Measurements from ENCODE around the gene MEIG1.
"Not testable (repeated sequence)": the region's sequence is repeated elsewhere in the genome, so short reads cannot be mapped to it uniquely, and the experiment has no call there.

The MEIG1 gene

GRCh38 chr10:14953424-14954000, 5.7 kb upstream of the MEIG1 start:
- DNase-seq (ENCODE audit: low read depth, low spot score), result no peak
- H3K4me3 ChIP-seq (ENCODE audit: low read length), result peak overlapping the region; percentile 85

DNA sequence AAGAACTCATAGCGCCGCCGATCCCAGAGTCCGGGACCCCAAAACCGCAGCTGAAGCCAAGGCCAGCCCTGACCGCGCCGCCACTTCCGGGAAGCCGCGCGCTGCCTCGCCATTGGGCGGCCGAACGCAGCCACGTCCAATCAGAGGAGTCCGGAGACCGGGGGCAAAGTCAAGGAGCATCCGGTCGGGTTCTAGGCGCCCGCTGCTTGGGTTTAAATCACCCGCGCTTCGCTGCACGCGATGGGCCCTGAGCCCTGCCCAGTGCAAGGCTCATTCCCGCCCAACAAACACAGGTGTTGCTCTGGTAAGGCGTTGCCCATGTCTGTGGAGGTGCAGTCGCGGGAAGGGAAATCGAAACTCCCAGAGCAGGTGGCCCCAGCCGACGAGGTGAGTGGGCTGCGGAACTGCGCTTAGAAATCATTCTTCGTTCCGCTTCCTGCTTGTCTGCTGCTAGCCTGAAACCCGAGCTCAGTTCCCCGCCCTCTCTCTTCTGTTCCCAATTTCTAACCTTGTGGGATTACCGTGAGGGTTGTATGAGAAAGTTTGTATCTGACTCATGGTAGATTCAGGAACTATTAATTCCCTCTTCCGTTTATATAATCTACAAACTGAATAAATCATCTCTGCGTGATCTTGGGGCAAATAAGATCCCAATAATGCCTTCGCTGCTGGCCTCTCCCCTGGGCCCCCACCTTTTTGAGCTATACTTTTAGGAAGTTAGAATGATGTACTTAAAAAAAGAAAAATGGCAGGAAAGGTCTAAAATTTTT, 5.0 kb upstream of the MEIG1 start, which contains the start of gene DCLRE1C:
Gene DCLRE1C, minus strand, starts transcription at position 96 of the 770 bp plus-strand sequence. Its CDS starts 86 bp downstream, at position 10.
- DNase-seq (ENCODE audit: low read depth, low spot score), result peak; percentile 83
- H3K4me3 ChIP-seq (ENCODE audit: low read length), result peak within 1 kb of the TSS; percentile 85

- H3K4me3 ChIP-seq (ENCODE audit: low read length), result peak overlapping the region; percentile 85
Observed at GRCh38 chr10:14954934-14955333, 4.3 kb upstream of the MEIG1 start.

DNA sequence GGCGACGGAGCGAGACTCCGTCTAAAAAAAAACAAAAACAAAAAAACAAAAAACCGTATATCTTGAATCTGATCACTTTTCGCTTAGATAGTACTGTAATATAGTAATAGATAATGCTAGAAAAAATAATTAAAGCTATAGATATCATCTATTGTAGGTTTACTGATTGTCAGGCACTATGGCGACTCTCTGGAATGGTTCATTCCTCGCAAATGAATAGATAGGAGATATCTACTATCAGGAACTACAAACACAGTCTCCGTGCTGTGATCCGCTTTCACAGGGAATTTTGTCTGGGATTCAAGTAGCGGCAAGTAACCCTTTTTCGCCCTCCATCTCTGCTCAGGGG, 342 bp upstream of the MEIG1 start:
- no peak for DNase-seq (ENCODE audit: low read depth, low spot score)
- H3K4me3 ChIP-seq (ENCODE audit: low read length), result peak overlapping the region; percentile 87

More at GRCh38 chr10:14954934-14955333, 4.3 kb upstream of the MEIG1 start:
- no peak for DNase-seq (ENCODE audit: low read depth, low spot score)

GRCh38 chr10:14967897-14968296, 8.7 kb downstream of the MEIG1 start:
- DNase-seq (ENCODE audit: low read depth, low spot score), result no peak
- no peak overlapping the region for H3K4me3 ChIP-seq (ENCODE audit: low read length)

- DNase-seq (ENCODE audit: low read depth, low spot score), result peak; percentile 25
Observed at GRCh38 chr10:14971867-14972448, 12.8 kb downstream of the MEIG1 start.

GRCh38 chr10:14974153-14974998, 15.2 kb downstream of the MEIG1 start:
- not testable (repeated sequence) for H3K4me3 ChIP-seq (ENCODE audit: low read length); DNase-seq (ENCODE audit: low read depth, low spot score)

More at GRCh38 chr10:14971867-14972448, 12.8 kb downstream of the MEIG1 start:
- no peak overlapping the region for H3K4me3 ChIP-seq (ENCODE audit: low read length)

DNA sequence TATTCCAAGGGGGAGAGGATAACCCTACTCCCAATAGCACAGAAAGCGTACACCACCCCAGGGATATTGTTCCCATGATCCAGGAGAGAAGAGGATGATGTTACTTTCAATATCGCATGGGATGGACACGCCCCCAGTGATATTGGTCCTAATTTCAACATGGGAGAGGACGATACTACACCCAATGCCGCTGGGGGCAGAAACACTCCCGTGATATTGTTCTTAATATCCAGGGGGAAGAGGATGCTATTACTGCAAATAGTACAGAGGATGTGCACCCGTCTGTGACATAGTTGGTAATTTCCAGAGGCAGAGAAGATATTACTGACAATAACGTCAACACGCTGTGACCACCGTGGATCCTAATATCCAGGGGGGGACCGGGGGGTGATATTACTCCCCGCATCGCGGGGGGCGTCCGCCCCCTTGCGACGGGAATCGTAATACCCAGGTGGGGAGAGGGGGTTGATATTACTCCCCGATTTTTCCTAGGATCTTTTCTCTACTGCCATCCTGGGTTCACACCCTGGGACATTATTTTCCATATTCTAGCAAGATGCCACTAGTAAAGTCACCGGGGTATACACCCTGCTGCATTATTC, 16.6 kb downstream of the MEIG1 start:
- no peak for DNase-seq (ENCODE audit: low read depth, low spot score)
- H3K4me3 ChIP-seq (ENCODE audit: low read length), result no peak overlapping the region

GRCh38 chr10:14982744-14983143, 23.6 kb downstream of the MEIG1 start:
- H3K4me3 ChIP-seq (ENCODE audit: low read length), result no peak overlapping the region
- DNase-seq (ENCODE audit: low read depth, low spot score), result no peak

DNA sequence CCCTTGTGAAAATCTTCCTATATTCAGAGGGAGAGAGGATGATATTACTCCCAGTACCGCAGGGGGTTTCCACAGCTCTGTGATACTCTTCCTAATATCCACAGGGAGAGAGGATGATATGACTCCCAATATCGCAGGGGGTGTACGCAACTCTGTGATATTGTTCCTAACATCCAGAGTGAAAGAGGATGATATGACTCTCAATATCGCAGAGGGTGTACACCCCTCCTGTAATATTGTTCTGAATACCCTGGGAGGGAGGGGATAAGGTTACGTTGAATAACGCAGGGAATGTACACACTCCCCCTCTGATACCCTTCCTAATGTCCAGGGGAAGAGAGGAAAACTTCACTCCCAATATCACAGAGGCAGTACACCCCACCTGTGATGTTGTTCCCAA, 30.4 kb downstream of the MEIG1 start:
- not testable (repeated sequence) for DNase-seq (ENCODE audit: low read depth, low spot score); H3K4me3 ChIP-seq (ENCODE audit: low read length)

DNA sequence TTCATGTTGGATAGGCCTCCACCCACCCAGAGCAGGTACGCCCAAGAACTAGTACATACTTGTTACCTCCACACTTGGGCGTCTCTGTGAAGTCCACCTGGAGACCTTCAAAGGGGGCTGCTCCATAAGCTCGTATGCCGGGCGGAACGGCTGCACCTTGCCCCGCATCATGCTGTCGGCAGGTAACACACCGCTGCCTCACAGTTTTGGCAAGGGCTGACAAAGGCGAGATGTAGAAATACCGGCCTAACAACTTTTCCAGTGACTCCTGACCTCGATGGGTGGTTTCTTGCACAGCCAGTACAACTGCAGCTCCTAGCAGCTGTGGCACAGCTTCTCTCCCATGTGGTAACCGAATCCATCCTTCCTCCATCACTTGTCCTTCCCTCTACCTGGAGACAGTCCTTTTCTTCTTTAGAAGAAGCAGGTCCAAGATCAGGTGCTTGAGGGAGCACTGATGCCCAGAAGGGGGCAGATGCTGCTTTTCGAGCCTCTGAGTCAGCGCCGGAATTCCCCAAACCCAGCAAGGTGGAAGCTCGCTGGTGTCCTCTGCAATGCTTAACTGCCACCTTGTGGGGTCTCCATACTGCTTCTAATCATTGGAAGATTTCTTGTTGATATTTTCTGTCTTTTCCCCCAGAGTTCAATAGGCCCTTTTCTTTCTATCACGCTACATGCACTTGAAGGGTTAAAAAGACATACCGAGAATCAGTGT, 32.0 kb downstream of the MEIG1 start:
- DNase-seq (ENCODE audit: low read depth, low spot score), result peak; percentile 19

DNA sequence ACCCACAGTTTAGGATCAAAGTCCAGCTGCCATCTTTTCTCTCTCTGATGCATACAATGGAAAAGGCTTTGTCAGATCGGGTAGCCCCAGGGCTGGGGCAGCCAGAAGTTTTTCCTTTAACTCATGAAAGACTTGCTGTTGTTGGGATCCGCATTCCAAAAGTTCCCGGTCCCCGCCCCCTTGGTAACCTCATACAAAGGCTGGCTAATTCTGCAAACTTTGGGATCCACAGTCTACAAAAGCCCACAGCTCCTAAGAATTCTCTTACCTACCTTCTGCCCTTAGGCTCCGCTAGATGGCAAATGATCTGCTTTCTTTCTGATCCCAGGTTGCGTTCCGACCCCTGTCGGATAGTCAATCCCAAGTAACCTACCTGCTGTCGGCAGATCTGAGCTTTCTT, 33.1 kb downstream of the MEIG1 start:
- not testable (repeated sequence) for H3K4me3 ChIP-seq (ENCODE audit: low read length); DNase-seq (ENCODE audit: low read depth, low spot score)

More for the DNA sequence above, 32.0 kb downstream of the MEIG1 start:
- not testable (repeated sequence) for H3K4me3 ChIP-seq (ENCODE audit: low read length)

- DNase-seq (ENCODE audit: low read depth, low spot score), result not testable (repeated sequence)
Observed at GRCh38 chr10:14993500-14994455, 34.6 kb downstream of the MEIG1 start.

GRCh38 chr10:14995964-14996565, 36.9 kb downstream of the MEIG1 start:
- no peak overlapping the region for H3K4me3 ChIP-seq (ENCODE audit: low read length)

More at GRCh38 chr10:14993500-14994455, 34.6 kb downstream of the MEIG1 start:
- not testable (repeated sequence) for H3K4me3 ChIP-seq (ENCODE audit: low read length)

DNA sequence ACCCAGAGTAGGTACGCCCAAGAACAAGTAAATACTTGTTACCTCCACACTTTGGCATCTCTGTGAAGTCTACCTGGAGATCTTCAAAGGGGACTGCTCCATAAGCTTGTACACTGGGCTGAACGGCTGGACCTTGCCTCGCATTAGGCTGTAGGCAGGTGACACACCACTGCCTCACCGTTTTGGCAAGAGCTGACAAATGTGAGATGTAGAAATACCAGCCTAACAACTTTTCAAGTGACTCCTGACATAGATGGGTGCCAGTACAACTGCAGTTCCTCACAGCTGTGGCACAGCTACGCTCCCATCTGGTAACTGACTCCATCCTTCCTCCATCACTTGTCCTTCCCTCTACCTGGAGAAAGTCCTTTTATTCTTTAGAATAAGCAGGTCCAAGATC, 54.3 kb downstream of the MEIG1 start:
- not testable (repeated sequence) for H3K4me3 ChIP-seq (ENCODE audit: low read length); DNase-seq (ENCODE audit: low read depth, low spot score)

More at GRCh38 chr10:14995964-14996565, 36.9 kb downstream of the MEIG1 start:
- DNase-seq (ENCODE audit: low read depth, low spot score), result no peak

GRCh38 chr10:15015451-15015850, 56.3 kb downstream of the MEIG1 start:
- H3K4me3 ChIP-seq (ENCODE audit: low read length), result no peak overlapping the region
- DNase-seq (ENCODE audit: low read depth, low spot score), result no peak

DNA sequence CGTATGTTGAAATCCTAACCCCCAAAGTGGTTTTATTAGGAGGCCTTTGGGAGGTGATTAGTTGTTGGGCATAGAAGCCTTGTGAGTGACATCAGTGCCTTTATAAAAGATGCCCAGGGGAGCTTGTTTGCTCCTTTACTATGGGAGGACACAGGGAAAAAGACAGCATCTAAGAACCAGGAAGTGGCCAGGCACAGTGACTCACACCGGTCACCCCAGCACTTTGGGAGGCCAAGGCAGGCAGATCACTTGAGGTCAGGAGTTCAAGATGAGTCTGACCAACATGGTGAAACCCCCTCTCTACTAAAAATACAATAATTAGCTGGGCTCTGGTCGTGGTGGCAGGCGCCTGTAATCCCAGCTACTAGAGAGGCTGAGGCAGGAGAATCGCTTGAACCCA, 61.8 kb downstream of the MEIG1 start:
- DNase-seq (ENCODE audit: low read depth, low spot score), result not testable (repeated sequence)

More for the DNA sequence above, 61.8 kb downstream of the MEIG1 start:
- H3K4me3 ChIP-seq (ENCODE audit: low read length), result not testable (repeated sequence)
